HepG2 (cell line): ENCODE data around the gene COX4I1.

Experiments used
- CEBPB ChIP-seq: IDR thresholded peaks from 2 replicates; pipeline ENCODE4 v1.6.1; 2011; ENCODE audit warnings: low read depth, low read length, improper control_type of control experiment, borderline replicate concordance
- FOXJ3 ChIP-seq: sonication (generic); formaldehyde crosslinking; IDR thresholded peaks from 2 replicates; pipeline ENCODE4 v1.4.0; 2020; ENCODE audit warnings: missing genetic modification reagents, mild to moderate bottlenecking, borderline replicate concordance
- FOXP1 ChIP-seq, 2 experiments: fragments of 450-650 bp in 1 of 2; IDR thresholded peaks; 2 replicates each; pipeline ENCODE4 v1.6.1; 2017 to 2018; ENCODE audit warnings: antibody characterized with exemption in 1 of 2
- GABPA ChIP-seq, 2 experiments: IDR thresholded peaks; 2 replicates each; pipeline ENCODE4 v1.6.1; 2011 to 2016; ENCODE audit warnings: low read depth in 2 of 2, low read length in 1 of 2, missing biosample characterization in 1 of 2, missing genetic modification characterization in 1 of 2
- HOXA3 ChIP-seq: sonication (generic); formaldehyde crosslinking; IDR thresholded peaks from 2 replicates; pipeline ENCODE4 v1.5.0; 2020; ENCODE audit warnings: missing genetic modification reagents
- NFE2L2 ChIP-seq: fragments of 150-350 bp; IDR thresholded peaks from 2 replicates; pipeline ENCODE4 v1.6.1; 2014; ENCODE audit warnings: low read length
- POLR2A ChIP-seq, 2 experiments: IDR thresholded peaks; 2 replicates each; pipeline ENCODE4 v1.6.1; 2011; ENCODE audit warnings: low read depth in 2 of 2, low read length in 2 of 2, mild to moderate bottlenecking in 1 of 2, moderate library complexity in 1 of 2; ENCODE audit not compliant: insufficient read depth in 1 of 2
- RARG ChIP-seq: sonication (generic); formaldehyde crosslinking; IDR thresholded peaks from 2 replicates; pipeline ENCODE4 v1.4.0; 2020; ENCODE audit warnings: low read depth, mild to moderate bottlenecking, missing genetic modification reagents
- SP5 ChIP-seq: IDR thresholded peaks from 2 replicates; pipeline ENCODE4 v1.6.1; 2016; ENCODE audit warnings: low read depth, borderline replicate concordance
- ZNF138 ChIP-seq: sonication (generic); formaldehyde crosslinking; IDR thresholded peaks from 2 replicates; pipeline ENCODE4 v1.5.0; 2020; ENCODE audit warnings: mild to moderate bottlenecking, low read depth, missing genetic modification reagents
- TF ChIP-seq, protein P1 (sequence below): sonication (generic); formaldehyde crosslinking; IDR thresholded peaks from 2 replicates; pipeline ENCODE4 v1.4.0; 2020; ENCODE audit warnings: low read depth, mild to moderate bottlenecking, missing genetic modification reagents
- TF ChIP-seq, protein P2 (sequence below): sonication (generic); formaldehyde crosslinking; IDR thresholded peaks from 2 replicates; pipeline ENCODE4 v1.9.0; 2021; ENCODE audit warnings: missing genetic modification reagents, borderline replicate concordance
- TF ChIP-seq, protein P3 (sequence below): sonication (generic); formaldehyde crosslinking; IDR thresholded peaks from 2 replicates; pipeline ENCODE4 v1.5.0; 2020; ENCODE audit warnings: mild to moderate bottlenecking, missing genetic modification reagents, moderate library complexity
- TF ChIP-seq, protein P4 (sequence below): sonication (generic); formaldehyde crosslinking; IDR thresholded peaks from 2 replicates; pipeline ENCODE4 v1.8.1; 2022; ENCODE audit warnings: low read depth, mild to moderate bottlenecking, missing genetic modification reagents

DNA sequence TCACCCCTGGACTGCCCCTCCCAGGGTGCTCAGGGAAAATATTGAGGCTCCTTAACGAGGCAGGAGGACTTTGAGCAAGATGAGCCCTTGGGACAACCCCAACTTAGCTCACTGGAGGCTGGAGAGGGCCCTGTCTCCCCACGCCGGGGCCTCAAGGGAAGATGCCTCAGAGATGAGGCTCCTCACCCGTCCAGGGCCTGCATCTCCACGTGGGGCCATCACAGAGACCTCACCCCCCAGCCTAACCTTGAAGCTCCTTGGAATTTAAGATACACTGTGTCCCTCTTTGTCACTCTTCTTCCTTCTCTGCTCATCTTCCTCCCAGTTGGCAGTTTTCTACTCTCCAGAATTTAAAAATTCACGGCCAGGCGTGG is 11.2 kb downstream of the COX4I1 start:
- TF ChIP-seq GABPA (IDR thresholded peaks at IDR 0.05; ENCODE audit: low read depth, low read length) (no peak), GABPA (CRISPR knock-in tag; IDR thresholded peaks at IDR 0.05; ENCODE audit: low read depth) (no peak), RARG (CRISPR knock-in tag) (no peak), POLR2A (IDR thresholded peaks at IDR 0.05; ENCODE audit: insufficient read depth in 1 of 2, low read depth in 2 of 2, low read length in 2 of 2) (no peak), FOXP1 (IDR thresholded peaks at IDR 0.05) (no peak), FOXP1 (CRISPR knock-in tag; IDR thresholded peaks at IDR 0.05) (no peak), NFE2L2 (no peak), FOXJ3 (CRISPR knock-in tag) (no peak), SP5 (CRISPR knock-in tag) (no peak), HOXA3 (CRISPR knock-in tag) (no peak), CEBPB (no peak), ZNF138 (no peak)
- TF ChIP-seq, protein P1, sequence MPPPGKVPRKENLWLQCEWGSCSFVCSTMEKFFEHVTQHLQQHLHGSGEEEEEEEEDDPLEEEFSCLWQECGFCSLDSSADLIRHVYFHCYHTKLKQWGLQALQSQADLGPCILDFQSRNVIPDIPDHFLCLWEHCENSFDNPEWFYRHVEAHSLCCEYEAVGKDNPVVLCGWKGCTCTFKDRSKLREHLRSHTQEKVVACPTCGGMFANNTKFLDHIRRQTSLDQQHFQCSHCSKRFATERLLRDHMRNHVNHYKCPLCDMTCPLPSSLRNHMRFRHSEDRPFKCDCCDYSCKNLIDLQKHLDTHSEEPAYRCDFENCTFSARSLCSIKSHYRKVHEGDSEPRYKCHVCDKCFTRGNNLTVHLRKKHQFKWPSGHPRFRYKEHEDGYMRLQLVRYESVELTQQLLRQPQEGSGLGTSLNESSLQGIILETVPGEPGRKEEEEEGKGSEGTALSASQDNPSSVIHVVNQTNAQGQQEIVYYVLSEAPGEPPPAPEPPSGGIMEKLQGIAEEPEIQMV (CRISPR knock-in tag): no peak
- TF ChIP-seq, protein P2, sequence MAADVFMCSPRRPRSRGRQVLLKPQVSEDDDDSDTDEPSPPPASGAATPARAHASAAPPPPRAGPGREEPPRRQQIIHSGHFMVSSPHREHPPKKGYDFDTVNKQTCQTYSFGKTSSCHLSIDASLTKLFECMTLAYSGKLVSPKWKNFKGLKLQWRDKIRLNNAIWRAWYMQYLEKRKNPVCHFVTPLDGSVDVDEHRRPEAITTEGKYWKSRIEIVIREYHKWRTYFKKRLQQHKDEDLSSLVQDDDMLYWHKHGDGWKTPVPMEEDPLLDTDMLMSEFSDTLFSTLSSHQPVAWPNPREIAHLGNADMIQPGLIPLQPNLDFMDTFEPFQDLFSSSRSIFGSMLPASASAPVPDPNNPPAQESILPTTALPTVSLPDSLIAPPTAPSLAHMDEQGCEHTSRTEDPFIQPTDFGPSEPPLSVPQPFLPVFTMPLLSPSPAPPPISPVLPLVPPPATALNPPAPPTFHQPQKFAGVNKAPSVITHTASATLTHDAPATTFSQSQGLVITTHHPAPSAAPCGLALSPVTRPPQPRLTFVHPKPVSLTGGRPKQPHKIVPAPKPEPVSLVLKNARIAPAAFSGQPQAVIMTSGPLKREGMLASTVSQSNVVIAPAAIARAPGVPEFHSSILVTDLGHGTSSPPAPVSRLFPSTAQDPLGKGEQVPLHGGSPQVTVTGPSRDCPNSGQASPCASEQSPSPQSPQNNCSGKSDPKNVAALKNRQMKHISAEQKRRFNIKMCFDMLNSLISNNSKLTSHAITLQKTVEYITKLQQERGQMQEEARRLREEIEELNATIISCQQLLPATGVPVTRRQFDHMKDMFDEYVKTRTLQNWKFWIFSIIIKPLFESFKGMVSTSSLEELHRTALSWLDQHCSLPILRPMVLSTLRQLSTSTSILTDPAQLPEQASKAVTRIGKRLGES (CRISPR knock-in tag): no peak
- TF ChIP-seq, protein P3, sequence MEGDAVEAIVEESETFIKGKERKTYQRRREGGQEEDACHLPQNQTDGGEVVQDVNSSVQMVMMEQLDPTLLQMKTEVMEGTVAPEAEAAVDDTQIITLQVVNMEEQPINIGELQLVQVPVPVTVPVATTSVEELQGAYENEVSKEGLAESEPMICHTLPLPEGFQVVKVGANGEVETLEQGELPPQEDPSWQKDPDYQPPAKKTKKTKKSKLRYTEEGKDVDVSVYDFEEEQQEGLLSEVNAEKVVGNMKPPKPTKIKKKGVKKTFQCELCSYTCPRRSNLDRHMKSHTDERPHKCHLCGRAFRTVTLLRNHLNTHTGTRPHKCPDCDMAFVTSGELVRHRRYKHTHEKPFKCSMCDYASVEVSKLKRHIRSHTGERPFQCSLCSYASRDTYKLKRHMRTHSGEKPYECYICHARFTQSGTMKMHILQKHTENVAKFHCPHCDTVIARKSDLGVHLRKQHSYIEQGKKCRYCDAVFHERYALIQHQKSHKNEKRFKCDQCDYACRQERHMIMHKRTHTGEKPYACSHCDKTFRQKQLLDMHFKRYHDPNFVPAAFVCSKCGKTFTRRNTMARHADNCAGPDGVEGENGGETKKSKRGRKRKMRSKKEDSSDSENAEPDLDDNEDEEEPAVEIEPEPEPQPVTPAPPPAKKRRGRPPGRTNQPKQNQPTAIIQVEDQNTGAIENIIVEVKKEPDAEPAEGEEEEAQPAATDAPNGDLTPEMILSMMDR (CRISPR knock-in tag): no peak
- TF ChIP-seq, protein P4, sequence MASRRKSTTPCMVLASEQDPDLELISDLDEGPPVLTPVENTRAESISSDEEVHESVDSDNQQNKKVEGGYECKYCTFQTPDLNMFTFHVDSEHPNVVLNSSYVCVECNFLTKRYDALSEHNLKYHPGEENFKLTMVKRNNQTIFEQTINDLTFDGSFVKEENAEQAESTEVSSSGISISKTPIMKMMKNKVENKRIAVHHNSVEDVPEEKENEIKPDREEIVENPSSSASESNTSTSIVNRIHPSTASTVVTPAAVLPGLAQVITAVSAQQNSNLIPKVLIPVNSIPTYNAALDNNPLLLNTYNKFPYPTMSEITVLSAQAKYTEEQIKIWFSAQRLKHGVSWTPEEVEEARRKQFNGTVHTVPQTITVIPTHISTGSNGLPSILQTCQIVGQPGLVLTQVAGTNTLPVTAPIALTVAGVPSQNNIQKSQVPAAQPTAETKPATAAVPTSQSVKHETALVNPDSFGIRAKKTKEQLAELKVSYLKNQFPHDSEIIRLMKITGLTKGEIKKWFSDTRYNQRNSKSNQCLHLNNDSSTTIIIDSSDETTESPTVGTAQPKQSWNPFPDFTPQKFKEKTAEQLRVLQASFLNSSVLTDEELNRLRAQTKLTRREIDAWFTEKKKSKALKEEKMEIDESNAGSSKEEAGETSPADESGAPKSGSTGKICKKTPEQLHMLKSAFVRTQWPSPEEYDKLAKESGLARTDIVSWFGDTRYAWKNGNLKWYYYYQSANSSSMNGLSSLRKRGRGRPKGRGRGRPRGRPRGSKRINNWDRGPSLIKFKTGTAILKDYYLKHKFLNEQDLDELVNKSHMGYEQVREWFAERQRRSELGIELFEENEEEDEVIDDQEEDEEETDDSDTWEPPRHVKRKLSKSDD: no peak
